ENCODE data around the gene RNF112. TPM values are rescaled to one million over a fixed set of nuclear protein-coding genes. Genes with fewer than 3 reads are reported as not detected.

Gene RNF112
- total and polyA plus RNA-seq, 2 of the 13 experiments (the other 11 are each of a cell fraction or from before 2014, with no cell fraction given) = 0.05 TPM; not detected in 1

GRCh38 chr17:19369107-19369778 lies 41.8 kb upstream of the RNF112 start (continued):
- no peak for TF ChIP-seq GZF1 (CRISPR knock-in tag; IDR thresholded peaks at IDR 0.05)
- no peak for TF ChIP-seq ZNF619 (CRISPR knock-in tag; IDR thresholded peaks at IDR 0.05)
- no peak for TF ChIP-seq MYNN (CRISPR knock-in tag; IDR thresholded peaks at IDR 0.05; ENCODE audit: low read depth)
- peak; percentile 90 for TF ChIP-seq FOSL2 (CRISPR knock-in tag; IDR thresholded peaks at IDR 0.05)
- TF ChIP-seq, protein P1, sequence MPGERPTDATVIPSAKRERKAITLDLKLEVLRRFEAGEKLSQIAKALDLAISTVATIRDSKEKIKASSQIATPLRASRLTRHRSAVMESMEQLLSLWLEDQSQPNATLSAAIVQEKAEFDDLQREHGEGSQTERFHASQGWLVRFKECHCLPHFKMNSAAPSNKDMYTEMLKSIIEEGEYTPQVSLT (CRISPR knock-in tag; IDR thresholded peaks at IDR 0.05; ENCODE audit: borderline replicate concordance, low read depth) = no peak
- no peak for TF ChIP-seq ZNF580 (CRISPR knock-in tag; IDR thresholded peaks at IDR 0.05; ENCODE audit: borderline replicate concordance, low read depth)
- no peak for TF ChIP-seq GFI1 (CRISPR knock-in tag; IDR thresholded peaks at IDR 0.05; ENCODE audit: borderline replicate concordance)
- TF ChIP-seq CC2D1A (CRISPR knock-in tag; IDR thresholded peaks at IDR 0.05) = no peak
- no peak for TF ChIP-seq SIX1 (CRISPR knock-in tag; IDR thresholded peaks at IDR 0.05; ENCODE audit: borderline replicate concordance)
- TF ChIP-seq, protein P2, sequence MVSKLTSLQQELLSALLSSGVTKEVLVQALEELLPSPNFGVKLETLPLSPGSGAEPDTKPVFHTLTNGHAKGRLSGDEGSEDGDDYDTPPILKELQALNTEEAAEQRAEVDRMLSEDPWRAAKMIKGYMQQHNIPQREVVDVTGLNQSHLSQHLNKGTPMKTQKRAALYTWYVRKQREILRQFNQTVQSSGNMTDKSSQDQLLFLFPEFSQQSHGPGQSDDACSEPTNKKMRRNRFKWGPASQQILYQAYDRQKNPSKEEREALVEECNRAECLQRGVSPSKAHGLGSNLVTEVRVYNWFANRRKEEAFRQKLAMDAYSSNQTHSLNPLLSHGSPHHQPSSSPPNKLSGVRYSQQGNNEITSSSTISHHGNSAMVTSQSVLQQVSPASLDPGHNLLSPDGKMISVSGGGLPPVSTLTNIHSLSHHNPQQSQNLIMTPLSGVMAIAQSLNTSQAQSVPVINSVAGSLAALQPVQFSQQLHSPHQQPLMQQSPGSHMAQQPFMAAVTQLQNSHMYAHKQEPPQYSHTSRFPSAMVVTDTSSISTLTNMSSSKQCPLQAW (CRISPR knock-in tag; IDR thresholded peaks at IDR 0.05) = no peak

Data from HepG2 (cell line).